ENCODE measurements around the gene GFI1B.
"Not testable (repeated sequence)": the region's sequence is repeated elsewhere in the genome, so short reads cannot be mapped to it uniquely, and the experiment has no call there.

Gene GFI1B

DNA sequence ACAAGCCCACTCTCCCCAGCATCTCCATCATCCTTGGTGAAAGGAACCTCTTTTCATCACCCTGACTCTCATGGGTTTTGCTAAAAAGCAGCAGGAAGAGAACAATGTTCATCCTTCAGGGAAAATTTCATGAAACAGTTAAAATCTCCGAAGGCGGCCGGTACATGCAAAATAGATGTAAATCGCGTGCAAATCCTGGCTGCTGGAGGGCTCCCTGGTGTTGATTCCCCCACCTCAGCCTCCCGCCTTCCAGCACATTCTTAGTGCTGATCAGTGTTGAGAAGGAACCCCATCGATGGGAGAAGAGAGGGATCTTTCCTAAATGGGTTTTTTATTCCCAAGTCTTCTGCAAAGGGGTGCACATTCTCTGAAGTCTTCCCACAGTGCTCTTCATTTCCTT, 8.7 kb upstream of the GFI1B start:
- DNase-seq (ENCODE audit: low read depth): no peak

DNA sequence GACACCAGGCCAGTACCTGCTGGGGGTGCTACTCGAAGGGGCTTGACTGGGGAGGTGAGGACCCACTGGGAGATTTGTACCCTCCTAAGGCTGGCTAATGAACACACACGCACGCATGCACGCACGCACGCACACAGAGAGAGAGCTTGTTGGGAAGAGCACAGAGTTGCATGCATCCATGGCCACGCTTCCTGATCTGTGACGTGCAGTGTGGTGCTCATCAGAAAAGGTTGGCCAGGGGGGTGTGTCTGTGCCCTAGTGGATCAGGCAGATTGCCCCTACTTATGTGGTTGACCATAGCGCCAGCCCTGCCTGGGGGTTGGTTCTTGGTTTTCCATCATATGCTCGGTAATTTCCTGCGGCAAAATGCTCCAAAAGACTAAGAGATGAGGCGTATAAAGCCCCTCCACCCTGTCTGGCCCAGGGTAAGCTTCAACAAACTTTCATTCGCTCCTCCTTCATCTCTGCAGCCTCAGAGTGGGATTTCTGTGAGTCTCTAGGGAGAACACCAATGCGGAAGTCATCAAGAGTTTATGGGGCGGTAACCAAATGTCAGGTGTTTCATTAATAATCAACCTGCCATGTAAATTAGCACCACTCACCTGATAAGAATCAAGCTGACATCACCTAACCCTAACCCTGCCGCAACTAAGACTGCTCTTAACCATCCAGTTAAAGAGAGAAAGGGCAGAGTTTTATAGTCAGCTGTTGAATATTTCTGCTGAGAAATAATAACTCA, 8.0 kb upstream of the GFI1B start:
- no peak for DNase-seq (ENCODE audit: low read depth)

DNA sequence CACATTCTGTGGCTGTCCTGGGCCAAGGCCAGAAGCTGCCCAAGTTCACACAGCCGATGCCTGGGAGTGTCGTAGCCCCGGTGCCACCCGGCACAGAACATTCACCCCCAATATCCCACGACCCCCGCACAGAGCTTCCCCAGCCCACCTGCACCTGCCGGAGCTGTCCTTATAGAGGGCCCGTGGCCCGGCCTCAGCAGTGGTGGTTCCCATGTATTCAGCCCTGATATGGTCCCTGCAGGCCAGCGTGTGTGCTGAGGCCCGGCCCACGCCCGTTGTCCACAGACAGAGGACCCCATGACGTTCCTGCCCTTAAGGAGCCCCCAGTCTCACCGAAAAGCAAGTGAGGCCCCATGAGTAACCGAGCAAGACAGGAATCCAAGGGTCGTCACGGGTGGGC, 5.3 kb upstream of the GFI1B start:
- DNase-seq (ENCODE audit: low read depth): no peak

DNA sequence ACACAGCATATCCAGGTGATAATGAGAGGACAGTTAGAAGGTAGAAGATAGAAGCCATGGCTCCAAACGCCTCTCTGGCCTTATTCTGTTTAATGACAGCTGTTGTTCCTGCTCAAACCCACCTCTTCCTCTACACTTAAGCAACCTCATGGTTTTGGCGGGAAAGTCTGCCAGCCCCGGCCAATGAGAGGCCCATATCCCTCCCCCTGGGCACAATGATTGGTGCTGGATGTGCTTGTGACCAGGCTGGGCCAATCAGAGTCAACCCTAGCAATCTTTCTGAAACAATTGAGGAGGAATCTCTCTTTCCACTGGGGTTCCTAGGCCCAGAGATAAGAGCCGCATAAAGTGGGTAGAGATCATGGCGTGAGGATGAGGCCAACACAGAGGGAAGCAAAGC, 4.8 kb upstream of the GFI1B start:
- peak; percentile 15 for DNase-seq (ENCODE audit: low read depth)

DNA sequence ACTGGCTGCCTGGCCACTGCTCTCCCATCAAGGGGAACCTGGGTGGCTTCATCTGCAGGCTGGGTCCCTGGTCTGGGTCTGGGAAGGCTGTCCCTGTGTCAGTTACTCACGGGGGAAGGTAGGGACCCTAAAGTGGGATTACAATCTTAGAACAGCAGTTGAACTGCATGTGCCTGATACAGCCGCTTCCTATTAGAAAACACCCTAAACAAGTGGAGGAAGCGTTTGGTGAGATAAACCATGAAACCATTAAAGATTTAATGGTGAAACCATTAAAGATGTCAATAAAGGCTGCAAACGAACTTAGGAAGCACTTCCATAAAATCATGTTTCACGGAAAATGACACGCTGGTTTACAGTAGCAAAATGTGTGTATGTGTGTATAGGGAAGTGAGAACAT, 2.5 kb upstream of the GFI1B start:
- DNase-seq (ENCODE audit: low read depth): no peak

DNA sequence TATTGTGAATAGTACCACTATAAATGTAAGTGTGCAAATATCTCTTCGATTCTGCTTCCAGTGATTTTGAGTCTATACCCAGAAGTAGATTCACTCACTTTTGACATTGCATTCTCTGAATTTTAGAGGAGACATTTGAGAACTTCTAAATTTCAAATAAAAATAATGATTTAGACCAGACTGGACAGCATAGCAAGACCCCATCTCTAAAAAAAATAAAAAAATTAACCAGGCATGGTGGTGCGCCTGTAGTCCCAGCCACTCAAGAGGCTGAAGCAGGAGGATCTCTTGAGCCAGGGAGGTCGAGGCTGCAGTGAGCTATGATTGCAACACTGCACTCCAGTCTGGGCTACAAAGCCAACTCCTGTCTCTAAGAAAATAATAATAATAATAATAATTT, 1.9 kb upstream of the GFI1B start:
- no peak for DNase-seq (ENCODE audit: low read depth)

DNA sequence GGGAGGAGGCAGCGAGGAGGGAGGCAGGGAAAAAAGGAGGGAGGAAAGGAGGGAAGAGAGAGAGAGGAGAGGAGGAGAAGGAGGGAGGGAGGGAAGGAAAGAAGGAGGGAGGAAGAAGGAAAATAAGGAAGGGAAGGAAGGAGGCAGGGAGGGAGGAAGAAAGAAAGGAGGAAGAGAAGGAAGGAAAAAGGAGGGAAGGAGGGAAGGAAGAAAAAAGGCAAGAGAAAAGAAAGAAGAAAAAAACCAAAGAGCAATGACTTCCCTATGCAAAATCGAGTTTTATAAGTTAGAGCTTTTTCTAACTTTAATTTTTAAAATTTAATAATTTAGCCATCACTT, 413 bp upstream of the GFI1B start:
- DNase-seq (ENCODE audit: low read depth): no peak

DNA sequence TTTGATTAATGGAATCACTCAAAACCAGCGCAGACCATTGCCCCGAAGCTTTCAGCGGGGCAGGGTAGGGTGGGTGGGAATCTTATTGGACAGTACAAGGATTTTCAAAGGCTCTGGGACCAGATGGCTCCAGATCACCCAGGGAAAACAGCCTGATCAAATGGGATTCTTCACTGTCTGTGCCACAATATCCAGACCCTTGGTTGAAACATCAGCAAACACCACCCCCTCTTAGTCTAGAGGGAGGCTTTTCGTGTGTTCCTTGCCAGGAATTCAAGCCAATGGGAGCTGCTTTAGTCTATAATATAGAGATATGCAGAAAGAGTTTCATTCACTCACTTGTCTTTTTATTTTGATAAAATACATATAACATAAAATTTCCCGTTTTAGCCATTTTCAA, 1.7 kb downstream of the GFI1B start:
- DNase-seq (ENCODE audit: low read depth): no peak

DNA sequence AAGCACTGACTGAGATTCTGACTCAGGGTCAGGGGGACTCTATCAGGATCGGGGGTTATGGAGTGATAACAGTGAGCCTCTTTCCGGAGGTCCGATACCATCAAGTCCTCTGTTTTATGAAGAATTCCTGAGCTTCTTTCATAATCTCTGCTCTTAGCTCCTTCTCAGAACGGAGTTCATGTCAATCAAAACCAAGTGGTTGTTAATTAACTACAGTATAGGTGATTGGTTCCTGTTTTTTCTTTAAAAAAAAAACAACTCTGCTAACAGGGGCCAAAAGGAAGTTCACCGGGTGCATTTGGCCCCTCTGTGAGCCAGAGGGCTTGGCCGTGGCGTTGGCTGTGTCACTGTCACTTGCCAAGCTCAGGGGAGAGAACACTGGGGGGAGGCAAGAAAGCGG, 4.0 kb downstream of the GFI1B start:
- DNase-seq (ENCODE audit: low read depth): no peak

DNA sequence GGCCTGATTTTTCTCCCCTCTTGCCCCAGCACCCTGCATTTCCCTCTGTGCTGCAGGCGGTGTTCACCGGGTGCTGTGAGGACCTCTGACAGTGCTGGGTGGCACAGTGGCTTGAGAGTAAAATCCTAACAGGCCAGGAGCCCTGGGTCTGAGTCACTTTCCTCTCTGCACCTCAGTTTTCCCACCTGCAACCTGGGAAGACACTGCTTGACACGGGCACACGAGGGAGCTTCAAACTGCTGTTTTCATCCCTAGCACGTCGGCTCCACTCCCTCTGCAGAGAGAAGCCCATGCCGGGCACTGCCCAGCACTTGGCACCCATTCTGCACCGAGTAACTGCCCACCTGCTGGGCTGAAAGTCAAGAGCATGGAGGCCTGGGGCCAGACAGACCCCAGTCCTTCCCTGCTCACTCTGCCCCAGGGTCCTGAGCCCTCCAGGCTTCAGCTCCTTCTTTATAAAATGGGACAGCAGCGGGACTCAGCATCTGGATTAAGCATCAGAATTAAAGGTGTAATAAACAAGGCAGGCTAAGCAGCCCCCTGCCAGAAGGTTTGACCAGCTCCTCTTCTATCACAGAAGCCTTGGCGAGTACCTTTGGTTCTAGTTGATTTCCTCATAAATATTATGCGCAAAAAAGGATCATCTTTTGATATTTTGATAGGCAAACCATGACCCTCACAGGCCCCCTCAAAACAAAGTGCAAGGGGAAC, 5.2 kb downstream of the GFI1B start:
- no peak for DNase-seq (ENCODE audit: low read depth)

DNA sequence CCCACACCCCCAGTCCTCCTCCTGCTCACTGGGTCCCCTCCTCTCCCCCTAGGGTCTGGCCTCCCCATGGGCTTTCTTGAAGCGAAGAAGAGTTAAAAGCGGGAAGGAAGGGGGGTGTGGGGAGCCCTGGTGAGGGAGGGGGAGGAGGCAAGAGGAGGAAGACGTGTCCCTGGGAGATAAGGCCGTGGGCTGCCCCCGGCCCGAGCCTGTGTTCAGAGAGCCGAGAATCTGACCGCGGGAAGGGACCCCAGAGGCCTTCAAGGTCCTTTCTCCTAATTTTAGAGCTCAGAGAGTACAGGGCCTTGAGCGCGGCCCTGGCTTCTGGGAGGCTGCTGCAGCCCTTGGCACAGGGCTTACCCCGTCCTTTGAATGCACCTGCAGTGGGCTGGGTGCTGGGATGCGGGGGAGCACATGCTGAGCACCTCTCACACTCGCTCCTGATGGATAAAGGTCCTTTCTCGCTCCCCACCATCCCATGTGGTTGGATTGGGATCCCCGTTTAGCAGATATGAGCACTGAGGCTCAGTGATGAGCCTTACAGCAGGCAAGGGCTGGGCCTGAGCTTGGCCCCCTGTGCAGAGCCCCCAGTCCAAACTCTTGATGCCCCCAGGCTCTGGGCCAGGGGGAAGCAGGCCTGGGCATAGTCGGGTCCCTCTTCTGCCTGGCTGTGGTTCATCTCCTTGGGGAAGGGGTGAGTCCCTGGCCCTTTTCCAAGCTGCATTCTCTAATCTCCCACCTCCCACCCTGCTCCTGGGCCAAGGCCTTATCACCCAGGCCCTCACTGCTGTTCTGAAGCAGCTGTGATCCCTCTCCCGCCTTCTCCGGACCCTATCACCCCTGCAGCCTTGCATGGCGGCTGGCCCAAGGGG, 5.9 kb downstream of the GFI1B start:
- DNase-seq (ENCODE audit: low read depth): no peak

DNA sequence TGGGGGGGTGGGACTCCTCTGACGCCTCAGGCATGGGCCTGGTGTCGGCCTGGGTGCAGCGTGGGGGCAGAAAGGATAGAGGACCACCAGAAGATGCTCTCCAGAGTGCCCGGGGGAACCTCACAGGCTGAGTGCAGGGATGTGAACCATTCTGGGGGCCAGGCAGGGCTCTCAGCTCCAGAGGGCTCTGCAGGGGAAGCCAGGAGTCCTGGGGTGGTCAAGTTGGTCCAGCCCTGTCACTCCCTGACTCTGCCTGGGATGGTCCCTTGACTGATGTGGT, 6.5 kb downstream of the GFI1B start:
- DNase-seq (ENCODE audit: low read depth): no peak

DNA sequence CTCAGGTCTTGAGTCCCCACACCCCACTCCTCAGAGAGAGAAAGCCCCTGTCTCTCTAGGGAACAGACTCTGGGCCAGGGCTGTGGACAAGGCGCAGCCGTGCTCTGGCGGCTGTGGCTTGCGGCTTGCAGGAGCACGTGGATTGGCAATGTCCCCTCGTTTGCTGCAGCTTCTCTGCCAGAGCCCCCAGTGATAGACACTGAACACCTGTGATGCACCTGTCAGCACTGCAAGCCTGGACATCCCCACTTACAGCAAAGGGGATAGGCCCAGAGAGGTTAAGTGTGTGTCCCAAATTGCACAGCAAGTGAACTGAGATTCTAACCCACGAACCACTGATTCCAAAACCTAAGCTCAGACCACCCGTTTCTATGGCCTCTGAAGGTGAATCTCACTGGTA, 7.0 kb downstream of the GFI1B start:
- no peak for DNase-seq (ENCODE audit: low read depth)

DNA sequence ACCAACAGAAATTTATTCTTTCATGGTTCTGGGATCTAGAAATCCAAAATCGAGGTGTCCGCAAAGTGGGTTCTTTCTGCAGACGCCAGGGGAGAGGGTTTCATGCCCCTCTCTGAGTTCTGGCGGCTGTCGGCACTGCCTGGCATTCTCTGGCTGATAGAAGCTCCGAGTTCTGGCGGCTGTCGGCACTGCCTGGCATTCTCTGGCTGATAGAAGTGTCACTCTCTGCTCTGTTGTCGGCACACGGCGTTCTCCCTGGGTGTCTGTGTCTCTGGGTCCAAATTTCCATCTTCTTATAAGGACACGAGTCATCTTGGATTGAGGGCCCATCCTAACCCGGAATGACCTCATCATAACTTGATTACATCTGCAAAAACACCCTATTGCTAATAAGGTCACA, 7.6 kb downstream of the GFI1B start:
- no peak for DNase-seq (ENCODE audit: low read depth)

DNA sequence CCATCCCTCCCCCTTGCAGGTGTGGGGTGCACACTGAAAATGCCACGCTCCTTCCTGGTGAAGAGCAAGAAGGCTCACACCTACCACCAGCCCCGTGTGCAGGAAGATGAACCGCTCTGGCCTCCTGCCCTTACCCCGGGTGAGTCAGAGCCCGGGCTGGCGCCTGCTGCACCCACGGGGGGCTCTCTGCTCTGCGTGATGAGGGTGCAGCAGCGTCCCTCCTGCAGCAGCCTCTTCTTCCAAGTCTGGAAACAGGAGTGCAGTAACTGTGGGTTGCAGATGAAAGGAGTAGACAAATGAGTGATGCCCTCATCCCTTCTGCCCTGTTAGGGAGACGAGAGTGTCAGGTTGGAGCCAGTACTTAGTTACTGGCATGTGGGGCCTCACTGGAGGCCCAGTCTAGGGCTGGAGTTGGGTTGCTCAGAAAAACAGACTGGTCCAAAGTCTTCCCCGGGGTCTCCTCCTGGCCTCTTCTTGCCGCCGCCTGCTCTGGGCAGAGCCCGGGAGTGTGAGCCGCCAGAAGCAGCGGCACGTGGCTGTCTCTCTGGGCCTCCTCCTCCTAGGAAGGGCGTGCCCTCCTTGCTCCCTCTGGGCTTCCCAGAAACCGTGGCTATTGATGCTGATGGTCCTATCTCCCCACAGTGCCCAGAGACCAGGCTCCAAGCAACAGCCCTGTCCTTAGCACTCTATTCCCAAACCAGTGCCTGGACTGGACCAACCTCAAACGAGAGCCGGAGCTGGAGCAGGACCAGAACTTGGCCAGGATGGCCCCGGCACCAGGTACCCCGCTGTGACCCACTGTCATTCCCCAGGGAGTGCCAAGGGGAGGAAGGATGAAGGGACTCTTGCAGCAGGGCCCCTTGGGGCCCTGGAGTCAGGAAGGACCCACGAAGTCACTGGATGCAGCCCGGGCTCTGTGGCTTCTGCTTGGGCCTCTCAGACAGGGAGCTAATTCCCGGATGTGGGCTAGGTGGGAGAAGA, 8.4 kb downstream of the GFI1B start:
- no peak for DNase-seq (ENCODE audit: low read depth)

DNA sequence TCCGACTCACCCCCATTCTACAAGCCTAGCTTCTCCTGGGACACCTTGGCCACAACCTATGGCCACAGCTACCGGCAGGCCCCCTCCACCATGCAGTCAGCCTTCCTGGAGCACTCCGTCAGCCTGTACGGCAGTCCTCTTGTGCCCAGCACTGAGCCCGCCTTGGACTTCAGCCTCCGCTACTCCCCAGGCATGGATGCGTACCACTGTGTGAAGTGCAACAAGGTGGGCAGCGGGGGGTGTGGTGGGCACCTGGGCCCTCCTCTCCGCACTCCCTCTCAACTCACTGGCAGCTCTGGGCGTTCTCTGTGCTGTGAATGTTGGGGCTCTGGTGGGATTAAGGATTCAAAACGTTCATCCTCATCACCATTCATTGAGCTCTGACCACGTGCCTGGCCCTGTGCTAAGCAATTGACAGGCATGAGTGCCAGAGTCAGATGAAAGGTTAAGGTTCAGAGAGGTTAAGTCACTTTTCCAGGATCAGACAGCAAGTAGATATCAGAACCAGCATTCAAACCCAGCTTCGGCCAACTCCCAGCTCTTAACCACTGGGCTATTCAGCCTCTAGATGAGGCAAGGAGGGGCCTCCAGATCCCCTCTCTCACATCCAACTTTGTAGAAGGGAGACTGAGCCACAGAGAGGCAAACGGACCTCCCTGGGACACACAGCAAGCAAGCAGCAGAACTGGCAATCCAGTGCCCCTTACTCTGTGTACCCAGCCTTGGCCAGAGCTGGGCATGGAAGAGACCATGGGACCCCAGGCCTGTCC, 9.9 kb downstream of the GFI1B start:
- no peak for DNase-seq (ENCODE audit: low read depth)

DNA sequence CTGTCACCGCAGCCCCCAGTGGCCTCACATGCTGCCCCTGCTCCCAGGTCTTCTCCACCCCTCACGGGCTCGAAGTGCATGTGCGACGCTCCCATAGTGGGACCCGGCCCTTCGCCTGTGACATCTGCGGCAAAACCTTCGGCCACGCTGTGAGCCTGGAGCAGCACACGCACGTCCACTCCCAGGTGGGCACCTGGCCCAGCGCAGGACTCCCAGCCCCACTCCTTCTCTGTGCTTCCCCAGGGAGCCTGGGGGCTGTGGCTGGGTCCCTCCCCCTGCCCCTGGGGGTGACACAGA, 10.5 kb downstream of the GFI1B start:
- DNase-seq (ENCODE audit: low read depth): no peak

DNA sequence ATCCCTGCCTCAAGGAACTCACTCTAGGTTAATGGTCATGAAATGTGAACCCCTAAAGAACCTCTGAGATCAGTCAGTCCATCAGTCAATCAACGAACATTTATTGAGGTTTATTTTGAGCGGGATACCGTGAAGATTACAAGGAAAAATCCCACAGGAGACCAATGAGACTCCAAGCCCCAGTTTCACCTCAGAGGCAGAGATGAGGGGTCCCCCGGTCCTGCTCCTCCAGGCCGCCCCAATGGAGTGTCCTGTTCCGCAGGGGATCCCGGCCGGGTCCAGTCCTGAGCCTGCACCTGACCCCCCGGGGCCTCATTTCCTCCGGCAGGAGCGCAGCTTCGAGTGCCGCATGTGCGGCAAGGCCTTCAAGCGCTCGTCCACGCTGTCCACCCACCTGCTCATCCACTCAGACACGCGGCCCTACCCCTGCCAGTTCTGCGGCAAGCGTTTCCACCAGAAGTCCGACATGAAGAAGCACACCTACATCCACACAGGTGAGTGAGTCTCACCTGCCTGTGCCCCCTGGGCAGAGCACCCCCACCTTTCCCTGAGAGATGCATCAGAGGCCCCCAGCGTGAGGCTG, 11.0 kb downstream of the GFI1B start:
- no peak for DNase-seq (ENCODE audit: low read depth)

DNA sequence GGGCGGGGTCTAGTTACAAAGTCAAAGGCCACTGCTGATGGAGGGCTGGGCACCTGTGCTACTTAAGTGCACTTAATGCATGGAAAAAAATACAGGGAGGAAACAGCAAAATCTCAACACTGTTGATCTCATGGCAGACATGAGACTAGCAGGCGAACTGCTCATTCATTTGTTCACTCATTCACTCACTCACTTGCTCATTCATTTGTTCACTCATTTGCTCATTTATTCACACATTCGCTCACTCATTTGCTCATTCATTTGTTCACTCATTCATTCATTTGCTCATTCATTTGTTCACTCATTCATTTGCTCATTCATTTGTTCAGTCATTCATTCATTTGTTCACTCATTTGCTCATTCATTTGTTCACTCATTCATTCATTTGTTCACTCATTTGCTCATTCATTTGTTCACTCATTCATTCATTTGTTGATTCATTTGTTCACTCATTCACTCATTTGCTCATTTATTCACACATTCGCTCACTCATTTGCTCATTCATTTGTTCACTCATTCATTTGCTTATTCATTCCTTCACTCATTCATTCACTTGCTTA, 11.6 kb downstream of the GFI1B start:
- DNase-seq (ENCODE audit: low read depth): not testable (repeated sequence)

DNA sequence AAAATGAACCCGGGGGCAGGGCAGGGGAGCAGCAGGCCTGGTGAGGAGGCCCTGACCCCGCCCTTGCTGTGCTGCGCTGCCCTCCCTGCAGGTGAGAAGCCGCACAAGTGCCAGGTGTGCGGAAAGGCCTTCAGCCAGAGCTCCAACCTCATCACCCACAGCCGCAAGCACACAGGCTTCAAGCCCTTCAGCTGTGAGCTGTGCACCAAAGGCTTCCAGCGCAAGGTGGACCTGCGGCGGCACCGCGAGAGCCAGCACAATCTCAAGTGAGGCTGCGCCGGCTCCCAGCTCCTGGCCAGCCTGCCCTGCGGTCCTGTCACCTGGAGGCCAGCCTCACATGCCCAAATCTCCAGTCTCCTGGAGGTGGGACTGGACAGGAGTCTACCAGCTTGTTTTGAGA, 12.3 kb downstream of the GFI1B start:
- DNase-seq (ENCODE audit: low read depth): no peak

Data from activated T-cell treated with anti-CD3 and anti-CD28 coated beads for 48 hours (primary cell).